PFSK-1 (cell line): ENCODE results near the gene SORCS1.

Experiments
- FOXP2 ChIP-seq: optimal IDR thresholded peaks from 2 replicates; pipeline ENCODE3; 2011; ENCODE audit warnings: borderline replicate concordance, control low read depth, inconsistent platforms; ENCODE audit not compliant: insufficient read depth; ENCODE audit errors: extremely low read length, extremely low read depth
- POLR2AphosphoS5 ChIP-seq: IDR thresholded peaks from 2 replicates; pipeline ENCODE4 v1.6.1; 2012; ENCODE audit warnings: low read depth, mild to moderate bottlenecking, control low read depth, low read length, moderate library complexity
- REST ChIP-seq, 2 experiments: IDR thresholded peaks; 2 replicates each; pipeline versions ENCODE4 v1.6.1 to v1.8.0; 2011 to 2012; ENCODE audit warnings: low read depth in 2 of 2, low read length in 2 of 2, control low read depth in 1 of 2, inconsistent platforms in 1 of 2, mild to moderate bottlenecking in 1 of 2, moderate library complexity in 1 of 2; ENCODE audit not compliant: insufficient read depth in 1 of 2
- SIN3A ChIP-seq: IDR thresholded peaks from 2 replicates; pipeline ENCODE4 v1.6.1; 2012; ENCODE audit warnings: mild to moderate bottlenecking, low read length, moderate library complexity, borderline replicate concordance; ENCODE audit not compliant: insufficient read depth
- TAF1 ChIP-seq: IDR thresholded peaks from 2 replicates; pipeline ENCODE4 v1.6.1; 2012; ENCODE audit warnings: low read length, control low read depth, borderline replicate concordance; ENCODE audit not compliant: insufficient read depth

SORCS1 gene

DNA sequence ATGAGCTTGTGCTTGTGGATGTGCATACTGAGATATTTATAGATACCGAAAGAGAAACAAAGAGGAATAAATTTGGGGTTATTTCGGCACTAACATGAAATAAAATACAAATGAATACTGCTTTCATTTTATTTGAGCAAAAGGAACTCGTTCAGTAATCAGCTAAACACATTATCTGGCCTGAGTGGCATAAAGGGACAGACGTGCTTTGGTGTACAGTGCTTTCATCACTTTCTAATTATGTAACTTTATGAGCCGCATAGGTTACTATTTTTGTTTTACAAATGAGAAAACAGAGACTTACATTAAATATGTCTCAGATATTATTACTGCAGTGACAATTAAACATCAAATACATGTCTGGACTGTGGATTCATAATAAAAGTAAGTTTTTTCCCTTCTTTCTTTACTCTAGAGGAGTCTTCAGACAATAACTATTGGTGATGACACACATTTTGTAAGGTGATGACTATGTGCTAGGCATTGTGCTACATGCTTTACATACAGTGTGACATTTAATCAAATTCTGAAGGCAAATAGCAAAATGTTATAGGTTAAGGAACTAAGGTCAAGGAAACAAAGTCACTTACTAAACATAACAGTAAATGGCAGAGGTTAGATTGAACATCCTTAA lies 503.3 kb downstream of the SORCS1 start:
- TF ChIP-seq TAF1 (no peak), SIN3A (no peak), REST (IDR thresholded peaks at IDR 0.05; ENCODE audit: insufficient read depth in 1 of 2, low read depth in 2 of 2, low read length in 2 of 2) (no peak), POLR2AphosphoS5 (no peak), FOXP2 (no peak)

DNA sequence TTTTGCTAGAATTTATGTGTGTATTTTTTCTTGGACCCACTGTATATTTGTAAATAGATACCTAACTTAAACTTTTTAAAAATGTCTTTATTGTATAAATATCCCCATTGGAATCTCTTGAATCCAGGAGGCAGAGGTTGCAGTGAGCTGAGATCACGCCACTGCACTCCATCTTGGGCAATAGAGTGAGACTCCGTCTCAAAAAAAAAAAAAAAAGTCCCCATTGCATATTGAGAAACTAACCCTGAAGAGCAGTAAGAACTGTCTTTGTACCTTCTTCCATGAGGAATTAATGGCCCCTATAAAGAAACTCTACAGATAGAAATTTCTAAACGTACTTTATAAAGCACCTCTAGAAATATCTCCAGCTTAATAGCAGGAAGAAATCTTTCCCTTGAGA lies 504.0 kb downstream of the SORCS1 start:
- TF ChIP-seq REST (IDR thresholded peaks at IDR 0.05; ENCODE audit: insufficient read depth in 1 of 2, low read depth in 2 of 2, low read length in 2 of 2): no peak

DNA sequence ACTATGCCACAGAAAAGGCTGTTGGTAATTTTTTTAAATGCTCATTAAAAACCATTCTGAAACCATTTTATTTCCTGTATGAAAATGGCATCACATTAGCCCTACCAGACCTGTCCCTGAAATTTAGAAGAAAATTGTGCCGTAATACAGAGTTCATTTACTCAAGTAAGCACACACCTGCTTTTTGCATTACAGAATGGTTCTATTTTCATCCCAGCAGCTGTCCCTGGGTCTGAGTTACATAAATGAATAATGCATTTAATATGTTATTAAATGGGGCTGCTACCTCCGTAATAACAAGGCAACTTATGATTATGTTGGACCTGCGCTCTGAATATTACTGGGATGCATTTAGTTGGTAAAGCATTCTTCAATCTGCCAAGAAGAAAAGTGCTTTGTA lies 508.9 kb downstream of the SORCS1 start:
- no peak for TF ChIP-seq POLR2AphosphoS5
- TF ChIP-seq REST (IDR thresholded peaks at IDR 0.05; ENCODE audit: insufficient read depth in 1 of 2, low read depth in 2 of 2, low read length in 2 of 2): no peak
- no peak for TF ChIP-seq FOXP2
- TF ChIP-seq SIN3A: no peak
- no peak for TF ChIP-seq TAF1

- TF ChIP-seq REST (IDR thresholded peaks at IDR 0.05; ENCODE audit: insufficient read depth in 1 of 2, low read depth in 2 of 2, low read length in 2 of 2) (no peak), TAF1 (no peak), SIN3A (no peak), POLR2AphosphoS5 (no peak), FOXP2 (no peak)
Observed at GRCh38 chr10:106655165-106655564, 509.3 kb downstream of the SORCS1 start.

- TF ChIP-seq TAF1: no peak
- TF ChIP-seq REST (IDR thresholded peaks at IDR 0.05; ENCODE audit: insufficient read depth in 1 of 2, low read depth in 2 of 2, low read length in 2 of 2): peak in 1 of 2 experiments; percentile 28; a peak in 1 of 4 replicates
- peak; percentile 25 for TF ChIP-seq FOXP2
Observed at GRCh38 chr10:106652279-106652678, 512.2 kb downstream of the SORCS1 start.
